ENCODE measurements around the gene DNAH2.

- TF ChIP-seq CTCF (IDR thresholded peaks at IDR 0.05) (no peak), POLR2A (IDR thresholded peaks at IDR 0.05) (no peak)
These were observed 99.5 kb downstream of the DNAH2 start for GRCh38 chr17:7816926-7817642.

Measured in testis (tissue), 2 donors.